ENCODE measurements around the gene ANAPC5. TPM values are rescaled to one million over a fixed set of nuclear protein-coding genes. Genes with fewer than 3 reads are reported as not detected.

Gene ANAPC5
- total RNA-seq, 2 donors from 2014 or later = 70.6 to 86.2 TPM

GRCh38 chr12:121345151-121345815 is 6.9 kb downstream of the ANAPC5 start:
- H3K4me1 ChIP-seq = no peaks in the 10 kb centered on the region
- no peak overlapping the region for H3K27ac ChIP-seq
- H3K27me3 ChIP-seq = no peaks in the 10 kb centered on the region
- intact Hi-C loops (cut with DNase I) = no loop called here
- no peak overlapping the region for H3K9ac ChIP-seq (ENCODE audit: low read depth in 2 of 2, low read length in 2 of 2)
- H3K9me3 ChIP-seq = no peaks in the 10 kb centered on the region
- no peak overlapping the region for H3K4me3 ChIP-seq
- no peak for DNase-seq
- H3K36me3 ChIP-seq = peaks cover 15% of the 10 kb centered on the region
- TF ChIP-seq, protein P1, sequence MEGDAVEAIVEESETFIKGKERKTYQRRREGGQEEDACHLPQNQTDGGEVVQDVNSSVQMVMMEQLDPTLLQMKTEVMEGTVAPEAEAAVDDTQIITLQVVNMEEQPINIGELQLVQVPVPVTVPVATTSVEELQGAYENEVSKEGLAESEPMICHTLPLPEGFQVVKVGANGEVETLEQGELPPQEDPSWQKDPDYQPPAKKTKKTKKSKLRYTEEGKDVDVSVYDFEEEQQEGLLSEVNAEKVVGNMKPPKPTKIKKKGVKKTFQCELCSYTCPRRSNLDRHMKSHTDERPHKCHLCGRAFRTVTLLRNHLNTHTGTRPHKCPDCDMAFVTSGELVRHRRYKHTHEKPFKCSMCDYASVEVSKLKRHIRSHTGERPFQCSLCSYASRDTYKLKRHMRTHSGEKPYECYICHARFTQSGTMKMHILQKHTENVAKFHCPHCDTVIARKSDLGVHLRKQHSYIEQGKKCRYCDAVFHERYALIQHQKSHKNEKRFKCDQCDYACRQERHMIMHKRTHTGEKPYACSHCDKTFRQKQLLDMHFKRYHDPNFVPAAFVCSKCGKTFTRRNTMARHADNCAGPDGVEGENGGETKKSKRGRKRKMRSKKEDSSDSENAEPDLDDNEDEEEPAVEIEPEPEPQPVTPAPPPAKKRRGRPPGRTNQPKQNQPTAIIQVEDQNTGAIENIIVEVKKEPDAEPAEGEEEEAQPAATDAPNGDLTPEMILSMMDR (IDR thresholded peaks at IDR 0.05) = no peak

DNA sequence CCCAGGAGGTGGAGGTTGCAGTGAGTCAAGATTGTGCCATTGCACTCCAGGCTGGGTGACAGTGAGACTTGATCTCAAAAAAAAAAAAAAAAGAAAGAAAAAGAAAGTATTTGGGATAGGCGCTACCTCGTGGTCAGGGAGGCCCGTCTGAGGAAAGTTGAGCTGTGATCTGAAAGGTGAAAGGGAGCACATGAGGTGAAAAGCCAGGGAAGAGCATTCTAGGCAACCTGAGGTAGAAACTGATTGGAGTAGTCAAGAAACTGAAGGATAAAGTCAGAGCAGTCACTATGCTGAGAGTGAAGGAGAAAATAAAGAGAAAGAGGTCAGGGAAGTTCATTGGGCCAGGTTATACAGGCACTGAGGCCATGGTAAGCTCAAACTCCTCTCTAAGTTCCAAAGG is 7.7 kb downstream of the ANAPC5 start:
- no peak overlapping the region for H3K9ac ChIP-seq (ENCODE audit: low read depth in 2 of 2, low read length in 2 of 2)
- TF ChIP-seq, protein P1 (IDR thresholded peaks at IDR 0.05) = no peak
- no peak for DNase-seq
- no peak overlapping the region for H3K4me3 ChIP-seq
- no peaks in the 10 kb centered on the region for H3K9me3 ChIP-seq
- H3K27me3 ChIP-seq = no peaks in the 10 kb centered on the region
- no peak overlapping the region for H3K27ac ChIP-seq
- H3K4me1 ChIP-seq = no peaks in the 10 kb centered on the region
- intact Hi-C loops (cut with DNase I) = no loop called here
- H3K36me3 ChIP-seq = peaks cover 15% of the 10 kb centered on the region

DNA sequence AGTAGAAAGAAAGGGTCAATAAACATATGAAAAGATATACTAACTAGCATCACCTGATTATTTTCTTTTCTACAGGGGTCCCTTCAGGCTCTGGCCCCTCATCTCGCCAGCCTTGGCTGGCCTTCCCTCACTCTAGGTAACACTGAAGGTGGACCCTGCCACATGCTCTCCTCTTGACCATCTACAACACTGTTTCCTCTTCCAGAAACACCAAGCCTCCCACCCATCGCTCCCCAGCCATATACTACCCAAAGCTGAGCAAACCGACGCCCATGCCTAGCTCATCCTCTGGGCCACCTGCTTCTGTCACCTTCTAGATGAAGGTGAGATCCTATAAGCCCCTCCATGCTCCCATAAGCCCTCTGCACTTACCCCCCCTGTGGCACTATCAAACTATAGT is 14.8 kb downstream of the ANAPC5 start:
- intact Hi-C loops (cut with DNase I) = no loop called here
- no peak overlapping the region for H3K9ac ChIP-seq (ENCODE audit: low read depth in 2 of 2, low read length in 2 of 2)

DNA sequence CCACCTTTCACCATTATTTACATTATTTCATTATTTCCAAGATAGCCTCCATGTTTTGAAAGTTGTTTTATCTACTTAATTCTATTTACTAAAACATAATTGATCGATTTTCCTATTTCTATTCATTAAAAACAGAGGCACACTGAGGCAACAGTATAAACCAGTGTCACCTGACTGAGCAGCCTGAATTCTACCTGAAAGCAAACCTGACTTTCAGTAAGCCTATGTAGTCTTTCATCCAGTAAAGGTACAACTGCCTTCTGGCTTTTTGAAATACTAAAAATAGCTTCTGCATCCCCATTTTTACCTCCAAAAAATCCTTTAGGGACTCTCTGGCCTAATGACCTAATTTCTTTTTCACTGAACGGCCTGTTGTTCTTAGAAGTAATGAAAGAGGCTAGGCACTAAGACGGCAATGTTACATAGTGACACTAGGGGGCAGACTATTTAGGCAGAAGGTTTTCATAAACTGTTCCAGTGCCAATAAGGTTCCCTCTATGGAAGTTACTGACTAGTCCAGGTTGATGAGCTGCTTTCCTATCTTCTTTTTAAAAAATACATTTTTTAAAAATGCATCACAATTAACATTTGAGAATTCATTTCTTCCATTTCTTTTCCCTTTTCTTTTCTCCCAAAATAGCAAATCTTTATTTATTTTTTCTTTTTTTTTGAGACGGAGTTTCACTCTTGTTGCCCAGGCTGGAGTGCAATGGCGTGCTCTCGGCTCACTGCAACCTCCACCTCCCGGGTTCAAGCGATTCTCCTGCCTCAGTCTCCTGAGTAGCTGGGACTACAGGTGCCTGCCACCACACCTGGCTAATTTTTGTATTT is 17.5 kb downstream of the ANAPC5 start:
- H3K36me3 ChIP-seq = peaks cover 9% of the 10 kb centered on the region
- H3K4me3 ChIP-seq = no peak overlapping the region
- intact Hi-C loops (cut with DNase I) = loop anchor here (5.0 kb wide), 1 partner anchor 108 kb away; no protein-coding TSS in a partner anchor
- no peaks in the 10 kb centered on the region for H3K27me3 ChIP-seq
- TF ChIP-seq, protein P1 (IDR thresholded peaks at IDR 0.05) = peak; percentile 83
- H3K27ac ChIP-seq = no peak overlapping the region
- no peak overlapping the region for H3K9ac ChIP-seq (ENCODE audit: low read depth in 2 of 2, low read length in 2 of 2)
- no peaks in the 10 kb centered on the region for H3K9me3 ChIP-seq
- no peaks in the 10 kb centered on the region for H3K4me1 ChIP-seq
- peak; percentile 27 for DNase-seq

More for the DNA sequence above, 14.8 kb downstream of the ANAPC5 start:
- Histone ChIP-seq H3K4me3 (no peak overlapping the region), H3K9me3 (no peaks in the 10 kb centered on the region), H3K4me1 (no peaks in the 10 kb centered on the region), H3K36me3 (no peaks in the 10 kb centered on the region), H3K27me3 (no peaks in the 10 kb centered on the region), H3K27ac (no peak overlapping the region)
- TF ChIP-seq, protein P1 (IDR thresholded peaks at IDR 0.05) = no peak
- no peak for DNase-seq

DNA sequence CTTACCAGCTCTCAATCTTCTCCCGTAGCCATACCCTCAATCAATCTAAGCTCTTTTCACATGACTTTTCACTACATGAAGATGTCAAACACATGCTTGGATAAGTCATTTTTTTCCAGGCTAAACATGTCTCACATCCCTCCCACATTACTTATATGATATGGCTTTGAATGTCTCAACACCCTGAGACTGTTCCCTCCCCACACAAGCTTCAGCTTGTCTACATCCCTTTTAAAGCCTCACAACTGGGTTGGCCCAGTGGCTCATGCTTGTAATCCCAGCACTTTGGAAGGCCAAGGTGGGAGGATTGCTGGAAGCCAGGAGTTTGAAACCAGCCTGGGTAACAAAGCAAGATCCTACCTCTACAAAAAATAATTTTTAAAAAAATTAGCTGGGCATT is 18.5 kb downstream of the ANAPC5 start:
- Histone ChIP-seq H3K27ac (no peak overlapping the region), H3K9me3 (no peaks in the 10 kb centered on the region), H3K4me3 (no peak overlapping the region), H3K36me3 (peaks cover 9% of the 10 kb centered on the region), H3K27me3 (no peaks in the 10 kb centered on the region), H3K9ac (ENCODE audit: low read depth in 2 of 2, low read length in 2 of 2) (no peak overlapping the region), H3K4me1 (no peaks in the 10 kb centered on the region)
- intact Hi-C loops (cut with DNase I) = loop anchor here (5.0 kb wide), 1 partner anchor 109 kb away; no protein-coding TSS in a partner anchor
- DNase-seq = no peak
- TF ChIP-seq, protein P1 (IDR thresholded peaks at IDR 0.05) = no peak
